SK-N-SH (cell line): ENCODE results near the gene KLHL5. TPM values are rescaled to one million over a fixed set of nuclear protein-coding genes. Genes with fewer than 3 reads are reported as not detected.

ENCODE experiments used
- CTCF ChIA-PET: fragments of 300-600, 350-600 bp; formaldehyde crosslinking; extraction: SDS; loops from one replicate; lab custom pipeline; 2021; lab: Yijun Ruan, JAX
- POLR2A ChIA-PET: fragments of 350-600 bp; sonication (Branson Sonifier 250); formaldehyde crosslinking; extraction: SDS; loops from one replicate; lab custom pipeline; 2020; ENCODE audit warnings: antibody characterized with exemption, inconsistent platforms; lab: Yijun Ruan, JAX
- DNase-seq: peaks from one replicate; pipeline ENCODE4 v3.0.0; 2012
- H2AFZ ChIP-seq: fragments of 200-600 bp; sonication (generic); 2 replicates; pipeline ENCODE4 v1.8.1; 2016; ENCODE audit warnings: antibody characterized with exemption, mild to moderate bottlenecking, low read depth
- H3F3A ChIP-seq: fragments of 200-600 bp; sonication (generic); replicated peaks from 2 replicates; pipeline ENCODE3; 2016; ENCODE audit warnings: antibody characterized with exemption, mild to moderate bottlenecking; ENCODE audit not compliant: insufficient read depth
- H3K27ac ChIP-seq, 2 experiments: fragments of 200-500 bp in 1 of 2; fragments of 200-600 bp in 1 of 2; sonication (Bioruptor generic) in 1 of 2; sonication (generic), shearing (Covaris generic) in 1 of 2; 2 replicates each; pipeline versions ENCODE4 v1.5.1 to v1.6.1; 2014 to 2016; ENCODE audit warnings: low read depth in 2 of 2, inconsistent platforms in 1 of 2, low read length in 1 of 2, mild to moderate bottlenecking in 1 of 2, mixed read lengths in 1 of 2
- H3K27me3 ChIP-seq: fragments of 200-600 bp; sonication (generic), shearing (Covaris generic); 2 replicates; pipeline ENCODE4 v1.6.1; 2016; ENCODE audit warnings: mixed run types; ENCODE audit not compliant: insufficient read depth
- H3K36me3 ChIP-seq, 2 experiments: fragments of 200-500 bp in 1 of 2; fragments of 200-600 bp in 1 of 2; sonication (Bioruptor generic) in 1 of 2; sonication (generic) in 1 of 2; replicated peaks in 1 of 2; 2 replicates each; pipeline versions ENCODE3 to v1.5.1; 2014 to 2016; ENCODE audit warnings: low read length in 1 of 2, mild to moderate bottlenecking in 1 of 2; ENCODE audit not compliant: insufficient read depth in 2 of 2, control insufficient read depth in 1 of 2
- H3K4me1 ChIP-seq, 2 experiments: fragments of 200-500 bp in 1 of 2; fragments of 200-600 bp in 1 of 2; sonication (Bioruptor generic) in 1 of 2; sonication (generic), shearing (Covaris generic) in 1 of 2; 2 replicates each; pipeline versions ENCODE4 v1.5.1 to v1.6.1; 2014 to 2016; ENCODE audit warnings: low read depth in 1 of 2, low read length in 1 of 2, mixed run types in 1 of 2; ENCODE audit not compliant: insufficient read depth in 2 of 2, control insufficient read depth in 1 of 2
- H3K4me2 ChIP-seq: fragments of 200-600 bp; sonication (generic), shearing (Covaris generic); 2 replicates; pipeline ENCODE4 v1.6.1; 2017; ENCODE audit warnings: mixed run types
- H3K4me3 ChIP-seq, 2 experiments: fragments of 200-500 bp in 1 of 2; fragments of 200-600 bp in 1 of 2; sonication (Bioruptor generic) in 1 of 2; sonication (generic), shearing (Covaris generic) in 1 of 2; 2 replicates each; pipeline versions ENCODE4 v1.5.1 to v1.8.1; 2014 to 2016; ENCODE audit warnings: low read depth in 2 of 2, inconsistent platforms in 1 of 2, low read length in 1 of 2, mild to moderate bottlenecking in 1 of 2, mixed read lengths in 1 of 2, moderate library complexity in 1 of 2
- H3K79me2 ChIP-seq: fragments of 200-600 bp; sonication (generic); 2 replicates; pipeline ENCODE4 v1.8.1; 2017; ENCODE audit warnings: mild to moderate bottlenecking; ENCODE audit not compliant: insufficient read depth
- H3K9ac ChIP-seq: fragments of 200-600 bp; sonication (generic); 2 replicates; pipeline ENCODE4 v1.6.1; 2017; ENCODE audit warnings: mixed run types
- H3K9me2 ChIP-seq: fragments of 200-600 bp; sonication (generic); 2 replicates; pipeline ENCODE4 v1.6.1; 2017; ENCODE audit warnings: mixed run types
- H3K9me3 ChIP-seq: fragments of 200-600 bp; sonication (generic); 2 replicates; pipeline ENCODE4 v1.6.1; 2017; ENCODE audit warnings: mixed run types, mild to moderate bottlenecking, moderate library complexity
- H4K20me1 ChIP-seq: fragments of 200-600 bp; sonication (generic); 2 replicates; pipeline ENCODE4 v1.6.1; 2017; ENCODE audit warnings: mild to moderate bottlenecking, mixed run types; ENCODE audit not compliant: insufficient read depth
- FOSL2 ChIP-seq: IDR thresholded peaks from 2 replicates; pipeline ENCODE4 v1.4.0; 2012; ENCODE audit warnings: low read depth, mild to moderate bottlenecking, moderate library complexity, borderline replicate concordance
- FOXJ3 ChIP-seq: sonication (generic); formaldehyde crosslinking; IDR thresholded peaks from 2 replicates; pipeline ENCODE4 v1.5.1; 2020; ENCODE audit warnings: mild to moderate bottlenecking, missing genetic modification reagents
- GATA2 ChIP-seq: sonication (generic); formaldehyde crosslinking; IDR thresholded peaks from 2 replicates; pipeline ENCODE4 v1.5.0; 2020; ENCODE audit warnings: mild to moderate bottlenecking, missing genetic modification reagents
- JUND ChIP-seq: IDR thresholded peaks from 2 replicates; pipeline ENCODE4 v1.4.0; 2012
- RAD21 ChIP-seq: IDR thresholded peaks from 2 replicates; pipeline ENCODE4 v1.6.1; 2012; ENCODE audit warnings: mild to moderate bottlenecking, low read length
- RCOR1 ChIP-seq: fragments of 150-350 bp; IDR thresholded peaks from 2 replicates; pipeline ENCODE4 v1.6.1; 2017; ENCODE audit warnings: antibody characterized with exemption, low read length
- RXRA ChIP-seq: IDR thresholded peaks from 2 replicates; pipeline ENCODE4 v1.4.0; 2012; ENCODE audit warnings: low read depth, mild to moderate bottlenecking, borderline replicate concordance
- SMC3 ChIP-seq: IDR thresholded peaks from 2 replicates; pipeline ENCODE4 v1.6.1; 2012; ENCODE audit warnings: low read depth, low read length, improper control_type of control experiment
- WGBS: methylation state at CpG from one replicate; pipeline ENCODE4 v1.1.6; 2017; ENCODE audit warnings: low lambda C conversion rate; 5-methylcytosine and 5-hydroxymethylcytosine counted together
- polyA plus RNA-seq, 3 experiments: library from polyadenylated mRNA; depleted of rRNA; stranded (reverse); fragments of >200 nt; gene quantifications; 2 replicates each; pipeline ENCODE4 v1.2.3, GENCODE V29; 2012
- TF ChIP-seq, protein P1 (sequence below): IDR thresholded peaks from 2 replicates; pipeline ENCODE4 v1.4.0; 2012; ENCODE audit warnings: low read depth, borderline replicate concordance
- TF ChIP-seq, protein P2 (sequence below): fragments of 150-350 bp; IDR thresholded peaks from 2 replicates; pipeline ENCODE4 v1.6.1; 2017; ENCODE audit warnings: antibody characterized with exemption, low read length, low read depth, borderline replicate concordance

KLHL5 gene
- polyA plus RNA-seq, 1 of the 3 experiments (the other 2 are of a cell fraction) = 33.1 TPM

DNA sequence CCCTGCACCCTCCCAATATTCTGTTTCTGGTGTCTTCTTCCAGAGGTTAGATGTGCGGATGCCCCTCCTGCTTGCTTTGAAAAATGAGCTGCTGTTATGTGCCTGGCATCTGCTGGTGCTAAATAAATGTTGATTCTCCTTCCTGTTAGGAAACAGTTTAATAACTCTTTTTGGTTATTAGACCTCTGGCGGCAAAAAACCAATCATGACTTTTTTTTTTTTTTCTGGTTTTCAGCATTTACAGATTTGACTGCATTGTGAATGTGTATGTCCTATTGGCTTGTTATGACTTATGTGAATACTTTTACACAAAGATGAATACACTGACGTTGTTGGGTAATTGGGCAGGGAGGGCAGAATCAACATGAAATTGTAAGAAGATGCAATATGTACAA is 16.2 kb upstream of the KLHL5 start:
- H3K4me1 ChIP-seq = peaks cover 6 to 23% of the 10 kb centered on the region in 2 experiments; a peak in 2 of 4 replicates
- H3K9me3 ChIP-seq = no peaks in the 10 kb centered on the region
- TF ChIP-seq RXRA (no peak), SMC3 (no peak), RAD21 (no peak), JUND (no peak)
- TF ChIP-seq, protein P1, sequence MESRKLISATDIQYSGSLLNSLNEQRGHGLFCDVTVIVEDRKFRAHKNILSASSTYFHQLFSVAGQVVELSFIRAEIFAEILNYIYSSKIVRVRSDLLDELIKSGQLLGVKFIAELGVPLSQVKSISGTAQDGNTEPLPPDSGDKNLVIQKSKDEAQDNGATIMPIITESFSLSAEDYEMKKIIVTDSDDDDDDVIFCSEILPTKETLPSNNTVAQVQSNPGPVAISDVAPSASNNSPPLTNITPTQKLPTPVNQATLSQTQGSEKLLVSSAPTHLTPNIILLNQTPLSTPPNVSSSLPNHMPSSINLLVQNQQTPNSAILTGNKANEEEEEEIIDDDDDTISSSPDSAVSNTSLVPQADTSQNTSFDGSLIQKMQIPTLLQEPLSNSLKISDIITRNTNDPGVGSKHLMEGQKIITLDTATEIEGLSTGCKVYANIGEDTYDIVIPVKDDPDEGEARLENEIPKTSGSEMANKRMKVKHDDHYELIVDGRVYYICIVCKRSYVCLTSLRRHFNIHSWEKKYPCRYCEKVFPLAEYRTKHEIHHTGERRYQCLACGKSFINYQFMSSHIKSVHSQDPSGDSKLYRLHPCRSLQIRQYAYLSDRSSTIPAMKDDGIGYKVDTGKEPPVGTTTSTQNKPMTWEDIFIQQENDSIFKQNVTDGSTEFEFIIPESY = no peak
- TF ChIP-seq, protein P2, sequence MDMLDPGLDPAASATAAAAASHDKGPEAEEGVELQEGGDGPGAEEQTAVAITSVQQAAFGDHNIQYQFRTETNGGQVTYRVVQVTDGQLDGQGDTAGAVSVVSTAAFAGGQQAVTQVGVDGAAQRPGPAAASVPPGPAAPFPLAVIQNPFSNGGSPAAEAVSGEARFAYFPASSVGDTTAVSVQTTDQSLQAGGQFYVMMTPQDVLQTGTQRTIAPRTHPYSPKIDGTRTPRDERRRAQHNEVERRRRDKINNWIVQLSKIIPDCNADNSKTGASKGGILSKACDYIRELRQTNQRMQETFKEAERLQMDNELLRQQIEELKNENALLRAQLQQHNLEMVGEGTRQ = no peak
- H3K9me2 ChIP-seq = no peaks in the 10 kb centered on the region
- H2AFZ ChIP-seq = peak overlapping the region; percentile 49; the same call in 1 of the 2 replicates
- H3K4me3 ChIP-seq = peak overlapping the region; percentile 64 to 82
- H4K20me1 ChIP-seq = peaks cover 3% of the 10 kb centered on the region; the same call in 1 of the 2 replicates
- H3K4me2 ChIP-seq = peak overlapping the region; percentile 72
- ChIA-PET POLR2A (interaction anchor here (1.0 kb wide), 1 partner anchor 140 kb away, joined by 4 read pairs; no protein-coding TSS in a partner anchor), CTCF (interaction anchor here (1.3 to 2.4 kb wide), 4 partner anchors 9 to 143 kb away, joined by 4 to 8 read pairs (median 7); no protein-coding TSS in a partner anchor)
- H3F3A ChIP-seq = peaks cover 22% of the 10 kb centered on the region
- H3K9ac ChIP-seq = peak overlapping the region; percentile 82; the same call in 1 of the 2 replicates
- no peaks in the 10 kb centered on the region for H3K27me3 ChIP-seq
- H3K27ac ChIP-seq = peak overlapping the region; percentile 67 to 79; a peak in 2 of 4 replicates
- peaks cover 51% of the 10 kb centered on the region for H3K79me2 ChIP-seq
- peaks cover 0 to 5% of the 10 kb centered on the region in 2 experiments for H3K36me3 ChIP-seq
- 33% methylated on average over 3 of the region's 3 CpGs for WGBS
- DNase-seq = peak; percentile 23

DNA sequence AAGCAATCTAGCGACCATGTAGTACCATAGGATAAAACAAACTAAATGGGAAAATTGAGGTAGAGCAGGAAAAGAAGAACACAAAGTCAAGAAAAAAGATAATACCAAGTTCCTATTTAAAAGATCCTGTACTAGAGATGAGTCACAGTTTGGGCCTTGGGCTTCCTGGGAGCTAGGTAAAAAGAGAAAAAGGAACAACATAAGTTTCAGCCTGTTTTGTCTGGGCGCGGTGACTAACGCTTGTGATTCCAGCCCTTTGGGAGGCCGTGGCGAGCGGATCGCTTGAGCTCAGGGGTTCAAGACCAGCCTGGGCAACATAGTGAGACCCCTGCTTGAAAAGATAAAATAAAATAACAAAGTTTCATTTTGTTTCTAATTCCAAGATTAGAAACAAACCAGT is 15.8 kb upstream of the KLHL5 start:
- CTCF ChIA-PET = interaction anchor here (1.3 to 2.4 kb wide), 4 partner anchors 9 to 143 kb away, joined by 4 to 8 read pairs (median 7); no protein-coding TSS in a partner anchor

More for the DNA sequence above, 15.8 kb upstream of the KLHL5 start:
- Histone ChIP-seq H3K27ac (peak overlapping the region in 1 of 2 experiments; percentile 67; a peak in 2 of 4 replicates), H3K79me2 (peaks cover 55% of the 10 kb centered on the region), H3K9me2 (no peaks in the 10 kb centered on the region), H3K9ac (peak overlapping the region; percentile 82; the same call in 1 of the 2 replicates), H3K36me3 (peaks cover 0 to 5% of the 10 kb centered on the region in 2 experiments), H2AFZ (no peak overlapping the region), H3K27me3 (no peaks in the 10 kb centered on the region), H3K9me3 (no peaks in the 10 kb centered on the region), H4K20me1 (peaks cover 3% of the 10 kb centered on the region; the same call in 1 of the 2 replicates), H3F3A (peaks cover 22% of the 10 kb centered on the region), H3K4me3 (peak overlapping the region; percentile 64 to 82; a peak in 3 of 4 replicates), H3K4me2 (peak overlapping the region; percentile 72), H3K4me1 (peaks cover 6 to 23% of the 10 kb centered on the region in 2 experiments; a peak in 2 of 4 replicates)
- 58% methylated on average over 8 of the region's 8 CpGs for WGBS
- no peak for DNase-seq
- no peak for TF ChIP-seq RCOR1
- TF ChIP-seq GATA2 (CRISPR knock-in tag) = no peak
- TF ChIP-seq FOXJ3 (CRISPR knock-in tag) = no peak
- 0 out of 2 replicates have a peak, but pooled peaks have one; percentile 5 for TF ChIP-seq FOSL2
- TF ChIP-seq, all 33 proteins: peak for 1
- POLR2A ChIA-PET = no interaction called here
